Measurements from ENCODE around the gene GPHB5.
"Not testable (repeated sequence)": the region's sequence is repeated elsewhere in the genome, so short reads cannot be mapped to it uniquely, and the experiment has no call there.

The GPHB5 gene

DNA sequence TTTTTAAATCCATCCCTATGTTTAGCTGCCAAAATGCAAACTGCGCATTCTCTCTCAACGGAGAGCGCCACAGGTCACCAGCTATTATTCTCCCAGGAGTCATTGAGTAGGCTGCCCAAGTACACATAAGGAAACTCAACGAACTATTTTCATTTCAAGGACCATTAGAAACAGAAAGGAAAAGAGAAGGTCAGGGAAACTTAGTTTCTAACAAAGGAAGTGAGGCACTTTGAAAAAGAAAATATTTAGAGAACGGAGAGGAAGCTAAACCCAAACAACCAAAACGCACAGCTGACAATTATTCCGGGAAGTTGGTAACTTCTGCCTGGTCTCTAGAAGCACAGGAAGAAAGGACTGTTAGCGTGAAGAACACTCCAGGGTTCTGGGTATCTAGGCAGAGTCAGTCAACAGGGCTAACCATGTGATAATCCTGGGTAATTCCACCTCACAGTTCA is 23.5 kb downstream of the GPHB5 start:
- DNase-seq: no peak

DNA sequence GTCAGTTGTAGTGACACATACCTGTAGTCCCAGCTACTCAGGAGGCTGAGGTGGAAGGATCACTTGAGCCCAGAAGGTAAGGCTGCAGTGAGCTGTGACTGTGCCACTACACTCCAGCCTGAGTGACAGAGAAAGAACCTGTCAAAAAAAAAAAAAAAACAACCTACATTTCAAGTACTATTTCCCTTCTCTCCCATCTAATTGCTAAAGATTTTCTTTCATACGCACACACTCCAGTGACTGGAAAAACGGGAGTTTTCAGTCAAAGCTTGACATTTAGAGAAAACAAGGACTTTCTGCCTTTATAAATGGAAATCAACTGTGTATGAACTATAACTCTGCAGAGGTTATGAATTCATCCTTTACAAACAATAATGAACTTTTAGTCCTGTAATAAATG is 25.9 kb downstream of the GPHB5 start:
- no peak for DNase-seq

- no peak for DNase-seq
Observed at GRCh38 chr14:63290741-63291430, 27.8 kb downstream of the GPHB5 start.

DNA sequence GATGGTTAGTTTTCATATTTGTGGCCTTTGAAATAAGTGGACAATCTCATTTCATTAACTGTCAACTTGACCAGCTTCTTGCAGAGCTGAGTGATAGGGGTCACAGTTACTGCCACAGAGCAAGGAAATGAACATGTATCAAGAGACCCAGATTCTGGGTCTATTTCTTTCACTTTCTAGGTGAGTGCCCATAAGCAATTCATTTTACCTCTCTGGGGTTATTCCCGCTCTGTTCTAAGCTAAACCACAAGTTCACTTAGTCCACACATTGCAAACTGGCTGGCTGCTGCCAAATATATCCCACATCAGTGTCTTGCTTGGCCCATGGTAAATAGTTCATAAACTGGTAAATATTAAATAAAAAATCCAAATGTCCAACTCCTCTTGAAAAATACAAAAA is 29.9 kb downstream of the GPHB5 start:
- no peak for DNase-seq

- no peak for DNase-seq
Observed at GRCh38 chr14:63287666-63288483, 30.9 kb downstream of the GPHB5 start.

- DNase-seq: no peak
Observed at GRCh38 chr14:63286071-63286470, 32.7 kb downstream of the GPHB5 start.

DNA sequence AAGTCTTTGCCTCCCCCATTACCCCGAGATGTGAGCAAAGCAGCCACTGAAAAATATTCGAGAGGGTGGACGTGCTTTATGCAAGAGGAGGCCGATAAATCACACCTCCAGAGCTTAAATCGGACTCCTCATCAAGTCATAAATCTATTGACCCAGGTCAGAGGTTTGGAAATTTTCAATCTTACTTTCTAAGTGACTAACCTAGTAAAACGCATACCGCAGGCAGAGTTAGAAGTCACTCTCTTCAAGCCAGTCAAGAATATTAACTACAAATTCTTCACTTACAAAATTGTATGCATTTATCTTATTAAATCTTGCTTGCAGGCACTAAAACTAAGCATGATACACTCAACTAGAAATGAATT is 34.9 kb downstream of the GPHB5 start:
- DNase-seq: no peak

GRCh38 chr14:63282997-63283883 is 35.5 kb downstream of the GPHB5 start:
- no peak for DNase-seq

- not testable (repeated sequence) for DNase-seq
Observed at GRCh38 chr14:63279933-63280332, 38.8 kb downstream of the GPHB5 start.

GRCh38 chr14:63277591-63278183 is 41.0 kb downstream of the GPHB5 start:
- no peak for DNase-seq

GRCh38 chr14:63276492-63277342 is 42.0 kb downstream of the GPHB5 start:
- DNase-seq: peak; percentile 13 to 28 (median 26)

DNA sequence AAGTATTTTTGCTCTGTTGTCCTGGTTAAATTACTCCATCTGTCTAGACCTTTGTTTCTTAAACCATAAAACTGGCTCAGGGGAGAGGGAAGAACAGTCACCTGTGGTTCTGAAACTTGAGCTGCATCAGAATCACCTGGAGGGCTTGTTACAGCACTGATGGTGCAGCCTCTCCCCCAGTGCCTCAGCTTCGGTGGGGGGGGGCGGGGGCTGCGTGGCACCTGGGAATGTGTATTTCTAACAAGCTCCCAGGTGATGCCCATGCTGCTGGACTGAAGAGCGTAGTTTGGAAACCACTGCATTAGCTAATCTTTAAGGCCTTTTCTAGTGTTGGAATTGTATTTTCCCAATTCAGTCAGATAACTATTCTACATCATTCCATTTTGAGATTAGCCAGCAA is 42.7 kb downstream of the GPHB5 start:
- DNase-seq: no peak

GRCh38 chr14:63275611-63276010 is 43.1 kb downstream of the GPHB5 start:
- no peak for DNase-seq

DNA sequence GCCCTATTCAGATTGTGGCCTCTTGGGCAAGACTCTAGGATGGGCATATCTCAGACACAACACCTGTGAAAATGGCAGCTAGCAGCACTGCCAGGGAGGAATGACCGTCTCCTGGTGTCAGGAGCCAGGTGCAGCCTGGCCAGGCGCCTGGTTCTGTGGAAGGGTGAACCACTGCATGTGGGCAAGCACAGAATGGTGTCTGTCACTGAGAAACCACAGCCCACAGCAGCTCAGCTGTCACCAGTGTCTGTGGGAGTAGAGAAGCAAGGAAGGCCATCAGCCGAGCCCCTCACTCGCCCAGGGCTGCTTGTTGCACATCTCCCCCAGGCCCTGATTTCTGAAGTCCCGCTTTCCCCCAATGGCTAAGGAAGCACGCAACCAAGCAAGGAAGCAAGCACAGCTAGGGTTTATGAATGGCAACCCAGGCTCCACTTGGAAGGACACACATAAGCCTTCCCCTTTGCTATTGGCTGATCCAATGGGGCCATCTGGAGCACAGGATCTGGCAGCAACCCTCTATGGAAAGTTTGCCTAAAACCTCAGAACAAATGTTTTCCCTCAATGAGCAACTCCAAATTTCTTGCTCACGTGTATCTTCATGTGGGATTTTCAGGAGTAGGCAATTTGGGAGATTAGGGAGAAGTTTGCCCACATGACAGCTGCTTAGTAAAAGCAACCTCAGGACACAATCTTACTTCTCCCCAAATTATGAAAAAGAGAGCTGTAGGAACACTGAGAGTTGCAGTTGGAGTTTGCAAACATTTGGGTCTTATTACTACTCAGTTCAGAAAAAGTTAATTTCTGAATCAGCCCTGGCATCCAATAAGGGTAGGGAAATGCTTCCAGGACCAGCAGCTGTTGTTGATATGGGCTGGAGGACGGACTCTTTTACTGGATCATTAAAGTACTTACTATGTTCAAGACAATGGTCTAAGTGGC is 44.7 kb downstream of the GPHB5 start:
- no peak for DNase-seq

GRCh38 chr14:63273129-63273528 is 45.6 kb downstream of the GPHB5 start:
- DNase-seq: no peak

DNA sequence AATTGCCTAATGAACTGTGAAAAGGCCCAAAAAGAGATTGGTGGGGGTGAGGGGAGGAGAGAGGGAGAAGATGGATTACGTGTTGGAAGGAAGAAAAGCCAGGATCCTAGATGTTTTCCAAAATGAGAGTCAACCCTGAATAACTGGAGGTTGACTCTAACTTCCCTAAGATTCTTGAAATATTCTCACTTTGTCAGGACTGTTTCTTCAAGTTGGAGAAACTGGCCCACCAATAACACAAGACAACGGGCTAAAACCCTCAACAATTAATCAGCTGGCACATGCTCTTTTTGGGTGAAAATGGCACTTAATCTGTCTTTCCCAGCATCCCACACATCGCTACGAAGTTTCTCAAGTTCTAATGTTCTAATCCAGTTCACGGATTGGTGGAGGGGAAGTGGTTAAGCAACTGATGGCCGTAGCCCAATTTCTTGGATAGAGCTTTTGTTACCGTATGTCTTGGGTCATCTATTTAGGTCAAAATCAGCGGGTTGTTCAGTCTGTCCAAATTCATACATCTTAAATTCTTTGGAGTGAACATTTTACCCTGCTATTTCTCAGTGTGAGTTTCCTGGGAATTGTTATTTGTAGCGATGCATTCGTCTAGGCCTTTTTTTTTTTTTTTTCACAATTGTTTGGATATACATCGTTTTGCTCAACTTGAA is 49.0 kb downstream of the GPHB5 start:
- DNase-seq: no peak

DNA sequence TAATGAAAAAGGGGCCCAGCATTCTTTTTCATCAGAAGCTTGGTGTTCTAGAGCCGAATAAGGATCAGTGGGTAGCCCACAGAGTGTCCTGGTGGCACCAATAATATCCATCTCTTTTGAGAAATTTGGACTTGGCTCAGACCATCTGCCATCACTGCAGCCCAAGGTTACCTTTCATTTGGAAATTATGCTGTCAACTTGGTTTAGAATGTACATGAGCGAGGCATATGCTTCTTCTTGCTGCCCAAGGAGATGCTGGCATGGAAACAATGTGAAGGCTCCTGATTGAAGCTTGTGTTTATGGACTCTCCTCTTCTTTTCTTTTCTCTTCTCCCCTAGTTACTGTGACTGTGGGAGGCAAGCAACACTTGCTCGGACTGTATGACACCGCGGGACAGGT is 50.0 kb downstream of the GPHB5 start:
- DNase-seq: no peak

DNA sequence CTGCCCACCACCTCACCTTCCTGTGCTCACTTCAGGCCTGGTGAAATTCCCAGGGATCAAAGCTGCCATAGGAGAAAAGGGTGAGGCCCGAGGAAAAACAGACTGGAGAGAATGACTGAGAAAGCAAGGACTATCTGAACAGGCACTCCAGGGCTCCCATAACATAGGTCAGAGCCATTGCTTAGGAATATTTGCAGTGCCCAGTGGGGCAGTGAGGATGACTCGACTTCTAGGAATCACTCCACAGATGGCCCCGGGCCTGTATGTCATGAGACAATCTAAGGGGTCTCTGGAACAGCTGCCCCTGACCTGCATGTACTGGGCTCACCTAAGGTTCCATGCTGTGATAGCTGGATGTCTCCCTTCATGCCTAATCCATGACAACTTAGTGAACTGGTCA is 51.6 kb downstream of the GPHB5 start:
- no peak for DNase-seq

DNA sequence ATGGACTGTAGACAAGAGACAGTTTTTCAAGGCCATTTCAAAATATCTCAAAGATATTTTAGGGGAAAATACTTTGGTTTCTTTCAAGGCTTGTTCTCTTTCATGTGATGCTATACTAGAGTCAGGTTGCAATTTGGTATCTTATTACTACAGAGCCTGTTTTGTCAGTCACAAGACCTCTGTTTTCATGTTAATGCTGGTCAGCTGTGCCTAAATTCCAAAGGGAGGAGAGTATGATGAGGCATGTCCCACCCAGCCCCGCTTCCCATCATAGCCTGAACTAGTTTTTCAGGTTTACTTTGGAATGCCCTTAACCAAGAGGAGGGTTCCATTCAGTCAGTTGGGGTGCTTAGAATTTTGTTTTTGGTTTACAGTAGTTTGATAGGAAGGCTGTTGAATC is 52.6 kb downstream of the GPHB5 start:
- DNase-seq: no peak
